Muscle of leg (tissue), 11 donors: ENCODE data around the gene CHST15. TPM values are rescaled to one million over a fixed set of nuclear protein-coding genes. Genes with fewer than 3 reads are reported as not detected.

ENCODE experiments used
- DNase-seq: peaks from one replicate; pipeline ENCODE4 v3.0.0; 2013
- H3K27ac ChIP-seq: one replicate; pipeline ENCODE4 v1.5.1; 2013; ENCODE audit warnings: mild to moderate bottlenecking, low read length, control low read depth
- H3K27me3 ChIP-seq: one replicate; pipeline ENCODE4 v1.6.1; 2013; ENCODE audit warnings: low read length; ENCODE audit not compliant: control insufficient read depth, insufficient read depth
- H3K36me3 ChIP-seq: one replicate; pipeline ENCODE4 v1.6.1; 2013; ENCODE audit warnings: low read length; ENCODE audit not compliant: control insufficient read depth, insufficient read depth
- H3K4me1 ChIP-seq: one replicate; pipeline ENCODE4 v1.6.1; 2013; ENCODE audit warnings: low read length; ENCODE audit not compliant: control insufficient read depth, insufficient read depth
- H3K4me3 ChIP-seq: one replicate; pipeline ENCODE4 v1.5.1; 2013; ENCODE audit warnings: low read length, control low read depth
- H3K9me3 ChIP-seq: replicated peaks from 2 replicates; pipeline ENCODE4 v1.6.1; 2013; ENCODE audit warnings: low read depth, low read length; ENCODE audit not compliant: control insufficient read depth
- WGBS: methylation state at CpG from one replicate; pipeline ENCODE4 v1.1.5; 2013; ENCODE audit warnings: missing lambda C conversion rate; ENCODE audit not compliant: insufficient coverage; 5-methylcytosine and 5-hydroxymethylcytosine counted together
- polyA plus RNA-seq, 8 donors: library from polyadenylated mRNA; unstranded; fragments of 120-200 nt; gene quantifications; one replicate each; pipeline versions ENCODE4 v1.2.1 to v1.2.3, GENCODE V29; 2013; ENCODE audit warnings: inconsistent platforms in 1 of 8, low replicate concordance in 1 of 8; ENCODE audit not compliant: insufficient read length in 8 of 8, insufficient read depth in 1 of 8
- total RNA-seq: library from RNA; stranded (reverse); fragments of 120-200 nt; gene quantifications from one replicate; pipeline ENCODE4 v1.2.4, GENCODE V29; 2013

Gene CHST15
- total and polyA plus RNA-seq, 9 donors: 10.6 to 19.7 (median 16.3) TPM

- 74% methylated on average over 4 of the region's 4 CpGs for WGBS
- peaks cover 11% of the 10 kb centered on the region for H3K9me3 ChIP-seq
- H3K27ac ChIP-seq: no peak overlapping the region
- H3K4me3 ChIP-seq: no peak overlapping the region
- H3K36me3 ChIP-seq: no peaks in the 10 kb centered on the region
- DNase-seq: no peak
- H3K4me1 ChIP-seq: peaks cover 2% of the 10 kb centered on the region
- peaks cover 72% of the 10 kb centered on the region for H3K27me3 ChIP-seq
Measured at GRCh38 chr10:123970927-123971286, 122.5 kb downstream of the CHST15 start.

- Histone ChIP-seq H3K9me3 (peaks cover 11% of the 10 kb centered on the region), H3K36me3 (no peaks in the 10 kb centered on the region), H3K27me3 (peaks cover 78% of the 10 kb centered on the region), H3K4me1 (peaks cover 2% of the 10 kb centered on the region), H3K4me3 (no peak overlapping the region), H3K27ac (no peak overlapping the region)
- DNase-seq: no peak
- WGBS: 35% methylated on average over 13 of the region's 25 CpGs
Measured at GRCh38 chr10:123970207-123970926, 123.0 kb downstream of the CHST15 start.

- H3K27ac ChIP-seq: no peak overlapping the region
- H3K36me3 ChIP-seq: no peaks in the 10 kb centered on the region
- under 1% methylated on average over 14 of the region's 19 CpGs for WGBS
- peak; percentile 54 for DNase-seq
- H3K4me1 ChIP-seq: peaks cover 2% of the 10 kb centered on the region
- H3K9me3 ChIP-seq: no peaks in the 10 kb centered on the region
- H3K4me3 ChIP-seq: no peak overlapping the region
- H3K27me3 ChIP-seq: peaks cover 78% of the 10 kb centered on the region
Measured at GRCh38 chr10:123967626-123968243, 125.7 kb downstream of the CHST15 start.

GRCh38 chr10:123966896-123967231, 126.5 kb downstream of the CHST15 start:
- DNase-seq: peak; percentile 32
- H3K4me1 ChIP-seq: peaks cover 2% of the 10 kb centered on the region
- no peaks in the 10 kb centered on the region for H3K9me3 ChIP-seq
- no peaks in the 10 kb centered on the region for H3K36me3 ChIP-seq
- peaks cover 75% of the 10 kb centered on the region for H3K27me3 ChIP-seq
- no peak overlapping the region for H3K4me3 ChIP-seq
- H3K27ac ChIP-seq: no peak overlapping the region
- 47% methylated on average over 3 of the region's 7 CpGs for WGBS

- Histone ChIP-seq H3K4me1 (peaks cover 2% of the 10 kb centered on the region), H3K27me3 (peaks cover 69% of the 10 kb centered on the region), H3K36me3 (no peaks in the 10 kb centered on the region), H3K27ac (no peak overlapping the region), H3K9me3 (no peaks in the 10 kb centered on the region), H3K4me3 (no peak overlapping the region)
- 66% methylated on average over 3 of the region's 13 CpGs for WGBS
- no peak for DNase-seq
Measured at GRCh38 chr10:123965973-123966895, 127.2 kb downstream of the CHST15 start.

DNA sequence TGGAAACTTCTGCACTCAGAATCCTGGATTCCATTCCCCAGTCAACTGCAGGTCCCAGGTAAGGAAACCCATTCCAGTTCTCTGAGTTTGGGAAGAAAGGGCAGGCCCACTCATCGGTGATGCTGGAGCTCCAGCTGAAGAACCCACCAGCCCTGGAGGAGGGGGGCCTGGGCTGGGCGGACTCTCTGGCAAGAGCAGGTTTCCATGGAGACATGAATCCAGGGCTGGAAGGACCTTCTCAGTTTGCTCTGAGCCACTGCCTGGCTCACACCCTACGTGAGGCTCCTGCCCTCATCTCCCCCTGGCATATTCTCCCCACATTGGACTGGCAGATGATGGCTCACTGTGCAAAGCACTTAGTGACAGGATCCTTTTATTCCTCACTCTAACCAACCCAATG, 128.4 kb downstream of the CHST15 start:
- Histone ChIP-seq H3K27ac (no peak overlapping the region), H3K27me3 (peaks cover 58% of the 10 kb centered on the region), H3K4me1 (peaks cover 2% of the 10 kb centered on the region), H3K9me3 (no peaks in the 10 kb centered on the region), H3K36me3 (no peaks in the 10 kb centered on the region), H3K4me3 (no peak overlapping the region)
- WGBS: 47% methylated on average over 3 of the region's 3 CpGs
- DNase-seq: no peak

DNA sequence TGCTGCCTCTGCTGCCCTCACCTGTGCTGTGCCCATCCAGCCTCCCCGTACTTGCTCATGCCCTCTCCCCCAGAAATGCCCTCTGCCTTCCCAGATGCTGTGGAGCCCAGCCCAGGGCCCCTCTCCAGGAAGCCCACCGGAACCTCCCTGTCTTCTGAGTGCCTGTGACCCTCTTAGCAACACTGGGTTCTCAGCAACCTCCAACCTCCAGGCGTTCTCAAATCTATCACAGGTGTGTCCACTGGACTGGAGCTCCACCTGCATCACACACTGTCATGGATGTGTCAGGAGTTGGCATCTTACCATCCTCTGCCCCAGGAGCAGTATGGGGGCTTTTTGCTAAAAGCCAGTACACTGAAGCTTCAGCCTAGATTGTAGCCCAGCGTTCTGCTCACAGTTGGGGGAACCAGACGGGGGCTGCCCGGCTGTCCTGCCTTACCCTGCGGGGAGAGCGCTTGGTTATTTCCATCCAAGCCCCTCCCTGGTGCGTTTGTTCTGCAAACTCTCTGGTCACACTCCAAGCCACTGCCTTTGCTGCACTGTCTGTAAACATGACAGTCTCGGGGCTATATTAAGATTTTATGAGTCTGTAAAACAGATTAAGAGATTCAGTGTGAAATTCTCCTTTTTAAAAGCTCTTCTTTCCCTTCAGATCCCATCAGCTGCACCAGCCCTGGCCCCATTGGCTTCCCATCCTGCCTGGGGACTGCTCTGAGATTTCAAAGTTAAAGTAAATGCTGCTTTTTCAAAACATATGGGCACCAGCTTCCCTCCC, 130.5 kb downstream of the CHST15 start:
- WGBS: 32% methylated on average over 5 of the region's 10 CpGs
- peak; percentile 35 for DNase-seq
- Histone ChIP-seq H3K9me3 (no peaks in the 10 kb centered on the region), H3K27me3 (peaks cover 38% of the 10 kb centered on the region), H3K27ac (no peak overlapping the region), H3K4me3 (no peak overlapping the region), H3K36me3 (no peaks in the 10 kb centered on the region), H3K4me1 (peaks cover 2% of the 10 kb centered on the region)

DNA sequence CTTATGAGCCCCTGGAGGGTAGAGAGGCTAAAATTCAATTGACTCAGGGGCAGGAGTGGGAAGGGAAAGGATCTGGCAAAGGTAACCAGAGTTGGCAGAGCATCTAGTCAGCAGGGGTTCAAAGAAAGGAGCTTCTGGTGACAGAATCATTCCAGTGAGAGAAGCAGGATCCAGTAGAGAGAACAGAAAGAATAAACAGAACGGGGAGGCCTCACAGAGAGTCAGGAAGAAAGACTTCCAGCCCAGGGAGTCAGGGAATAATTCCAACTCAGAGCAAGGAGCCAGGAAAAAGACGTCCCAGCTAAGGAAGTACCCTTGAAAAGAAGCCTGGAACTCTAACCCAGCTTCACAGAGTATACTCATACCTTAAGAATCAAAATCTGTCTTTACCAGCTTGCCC, 135.2 kb downstream of the CHST15 start:
- peak; percentile 52 for DNase-seq
- Histone ChIP-seq H3K4me1 (no peaks in the 10 kb centered on the region), H3K36me3 (no peaks in the 10 kb centered on the region), H3K27ac (no peak overlapping the region), H3K4me3 (no peak overlapping the region), H3K27me3 (peaks cover 9% of the 10 kb centered on the region), H3K9me3 (no peaks in the 10 kb centered on the region)
- WGBS: 37% methylated on average over 2 of the region's 2 CpGs
